BJ (cell line): ENCODE results near the gene BMP10. TPM values are rescaled to one million over a fixed set of nuclear protein-coding genes. Genes with fewer than 3 reads are reported as not detected.

Source experiments
- CTCF ChIA-PET: fragments of 350-600 bp; formaldehyde crosslinking; extraction: SDS; loops from one replicate; lab custom pipeline; 2021; ENCODE audit warnings: antibody characterized with exemption, inconsistent platforms; lab: Yijun Ruan, JAX
- POLR2A ChIA-PET: fragments of 300-600 bp; sonication (Branson Sonifier 250); formaldehyde crosslinking; extraction: SDS; loops from one replicate; lab custom pipeline; 2021; ENCODE audit warnings: antibody characterized with exemption; lab: Charles Lee
- DNase-seq: peaks from one replicate; pipeline ENCODE4 v3.0.0-alpha.2; 2011; ENCODE audit warnings: low read depth
- H3K27me3 ChIP-seq: 2 replicates; pipeline ENCODE4 v1.6.0; 2011; ENCODE audit warnings: low read length; ENCODE audit not compliant: control insufficient read depth, insufficient read depth
- H3K36me3 ChIP-seq: 2 replicates; pipeline ENCODE4 v1.5.1; 2011; ENCODE audit warnings: low read length; ENCODE audit not compliant: control insufficient read depth, insufficient read depth
- H3K4me3 ChIP-seq: 2 replicates; pipeline ENCODE4 v1.5.1; 2011; ENCODE audit warnings: low read depth, mild to moderate bottlenecking, control low read depth, low read length
- polyA plus RNA-seq: library from polyadenylated mRNA; depleted of rRNA; stranded (reverse); fragments of >200 nt; gene quantifications from 2 replicates; pipeline ENCODE4 v1.2.3, GENCODE V29; 2011
- TF ChIP-seq, protein P1 (sequence below): IDR thresholded peaks from 2 replicates; pipeline ENCODE4 v1.5.1; 2011; ENCODE audit warnings: low read depth, mild to moderate bottlenecking, control low read depth, inconsistent platforms, low read length, moderate library complexity; ENCODE audit not compliant: insufficient read depth

Gene BMP10
- polyA plus RNA-seq, 1 experiment: not detected

DNA sequence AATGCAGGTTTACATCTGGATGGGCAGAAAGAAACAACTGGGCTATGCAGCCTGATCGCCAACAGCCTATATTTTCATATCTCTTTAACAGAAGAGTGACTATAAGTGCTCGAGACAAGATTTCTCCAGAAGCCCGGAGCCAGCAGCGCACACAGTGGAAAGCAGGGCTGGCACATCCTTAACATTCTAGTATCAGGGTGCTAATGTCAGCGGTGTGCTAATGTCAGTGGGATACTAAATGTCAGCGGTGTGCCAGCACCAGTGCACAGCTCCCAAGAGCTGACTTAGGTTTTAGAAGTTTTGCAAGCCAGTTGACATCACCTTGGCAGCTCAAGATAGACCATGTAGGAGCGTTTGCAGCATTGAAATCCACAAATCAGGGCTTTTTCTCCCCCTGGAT lies 8.3 kb downstream of the BMP10 start:
- H3K27me3 ChIP-seq: peaks cover 10% of the 10 kb centered on the region
- H3K36me3 ChIP-seq: no peaks in the 10 kb centered on the region
- POLR2A ChIA-PET: no interaction called here
- no peak overlapping the region for H3K4me3 ChIP-seq
- TF ChIP-seq, protein P1, sequence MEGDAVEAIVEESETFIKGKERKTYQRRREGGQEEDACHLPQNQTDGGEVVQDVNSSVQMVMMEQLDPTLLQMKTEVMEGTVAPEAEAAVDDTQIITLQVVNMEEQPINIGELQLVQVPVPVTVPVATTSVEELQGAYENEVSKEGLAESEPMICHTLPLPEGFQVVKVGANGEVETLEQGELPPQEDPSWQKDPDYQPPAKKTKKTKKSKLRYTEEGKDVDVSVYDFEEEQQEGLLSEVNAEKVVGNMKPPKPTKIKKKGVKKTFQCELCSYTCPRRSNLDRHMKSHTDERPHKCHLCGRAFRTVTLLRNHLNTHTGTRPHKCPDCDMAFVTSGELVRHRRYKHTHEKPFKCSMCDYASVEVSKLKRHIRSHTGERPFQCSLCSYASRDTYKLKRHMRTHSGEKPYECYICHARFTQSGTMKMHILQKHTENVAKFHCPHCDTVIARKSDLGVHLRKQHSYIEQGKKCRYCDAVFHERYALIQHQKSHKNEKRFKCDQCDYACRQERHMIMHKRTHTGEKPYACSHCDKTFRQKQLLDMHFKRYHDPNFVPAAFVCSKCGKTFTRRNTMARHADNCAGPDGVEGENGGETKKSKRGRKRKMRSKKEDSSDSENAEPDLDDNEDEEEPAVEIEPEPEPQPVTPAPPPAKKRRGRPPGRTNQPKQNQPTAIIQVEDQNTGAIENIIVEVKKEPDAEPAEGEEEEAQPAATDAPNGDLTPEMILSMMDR: no peak
- DNase-seq: no peak
- CTCF ChIA-PET: interaction anchor here (2.0 kb wide), 1 partner anchor 24 kb away, joined by 6 read pairs; no protein-coding TSS in a partner anchor

DNA sequence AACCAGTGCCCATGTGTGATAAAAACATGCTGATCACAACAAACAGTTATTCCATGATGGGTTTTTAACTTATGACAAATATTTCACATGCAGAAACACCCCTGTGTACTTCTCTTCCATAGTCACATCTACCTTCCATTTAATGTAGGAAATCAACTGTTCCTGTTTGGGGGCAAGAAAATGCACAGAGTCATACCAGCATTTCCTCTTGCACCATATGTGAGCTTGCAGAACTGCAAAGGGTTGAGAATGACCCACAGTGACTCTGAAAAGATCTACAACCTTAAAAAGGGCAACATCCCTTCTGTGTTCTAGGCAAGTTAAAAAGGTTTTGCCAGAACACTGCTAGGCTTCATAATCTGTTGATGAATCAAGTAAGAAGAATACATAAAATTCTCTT lies 9.9 kb downstream of the BMP10 start:
- H3K36me3 ChIP-seq: no peaks in the 10 kb centered on the region
- CTCF ChIA-PET: interaction anchor here (0.7 to 2.0 kb wide), 3 partner anchors 22 to 337 kb away, joined by 3 to 6 read pairs (median 4); no protein-coding TSS in a partner anchor

DNA sequence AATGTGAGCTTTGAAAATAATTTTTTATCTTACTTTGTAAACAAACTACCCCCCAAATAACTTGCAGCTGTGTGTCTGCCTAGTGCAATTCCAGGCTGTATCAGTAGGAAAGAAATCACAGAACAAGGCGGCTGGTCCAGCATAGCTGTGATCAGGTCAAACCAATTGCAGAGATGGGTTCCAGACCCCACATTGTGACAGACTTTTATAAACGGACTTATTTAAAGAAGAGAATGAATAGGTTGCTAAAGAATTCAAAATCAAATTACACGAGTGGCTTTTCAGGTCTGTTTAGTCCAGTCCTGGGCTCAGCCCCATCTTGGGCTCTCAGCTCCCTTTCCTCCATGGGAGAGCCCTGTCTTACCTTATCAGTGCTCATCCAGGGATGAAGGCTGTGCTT lies 11.1 kb downstream of the BMP10 start:
- ChIA-PET POLR2A (no interaction called here), CTCF (interaction anchor here (0.9 kb wide), 1 partner anchor 21 kb away, joined by 4 read pairs; no protein-coding TSS in a partner anchor)
- Histone ChIP-seq H3K4me3 (no peak overlapping the region), H3K36me3 (no peaks in the 10 kb centered on the region), H3K27me3 (peaks cover 13% of the 10 kb centered on the region)
- TF ChIP-seq, protein P1: no peak
- DNase-seq: no peak

More for the DNA sequence above, 9.9 kb downstream of the BMP10 start:
- Histone ChIP-seq H3K4me3 (no peak overlapping the region), H3K27me3 (peaks cover 13% of the 10 kb centered on the region)
- POLR2A ChIA-PET: no interaction called here
- DNase-seq: no peak
- TF ChIP-seq, protein P1: no peak

DNA sequence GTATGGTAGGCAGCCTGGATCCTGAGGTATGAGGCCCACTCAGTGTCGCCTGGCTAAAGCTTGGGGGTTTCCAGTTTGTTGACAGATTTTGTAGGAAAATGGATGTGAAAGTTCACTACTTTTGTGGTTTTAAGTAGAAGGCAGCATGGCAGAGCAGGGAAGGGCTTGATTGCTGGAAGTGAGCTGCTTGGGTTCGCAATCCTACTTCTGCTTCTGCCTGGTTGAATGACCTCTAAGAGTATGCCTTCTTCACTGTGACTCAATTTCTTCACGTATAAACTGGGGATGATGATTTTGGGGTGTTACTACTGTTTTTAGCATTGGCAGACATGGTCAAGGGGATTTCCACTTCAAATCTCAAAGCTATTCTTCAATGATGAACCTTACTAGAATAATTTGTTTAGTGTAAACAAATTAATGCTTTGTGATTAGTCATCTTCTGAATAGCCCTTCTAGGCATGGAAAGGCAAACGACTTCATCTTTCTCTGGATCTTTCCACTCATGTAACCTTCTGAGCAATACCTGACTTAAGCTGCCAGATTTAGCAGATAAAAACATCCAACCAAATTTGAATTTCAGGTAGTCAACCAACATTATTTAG lies 13.2 kb downstream of the BMP10 start:
- DNase-seq: no peak
- CTCF ChIA-PET: interaction anchor here (1.0 to 1.2 kb wide), 3 partner anchors 19 to 106 kb away, joined by 3 read pairs; no protein-coding TSS in a partner anchor
- POLR2A ChIA-PET: no interaction called here

DNA sequence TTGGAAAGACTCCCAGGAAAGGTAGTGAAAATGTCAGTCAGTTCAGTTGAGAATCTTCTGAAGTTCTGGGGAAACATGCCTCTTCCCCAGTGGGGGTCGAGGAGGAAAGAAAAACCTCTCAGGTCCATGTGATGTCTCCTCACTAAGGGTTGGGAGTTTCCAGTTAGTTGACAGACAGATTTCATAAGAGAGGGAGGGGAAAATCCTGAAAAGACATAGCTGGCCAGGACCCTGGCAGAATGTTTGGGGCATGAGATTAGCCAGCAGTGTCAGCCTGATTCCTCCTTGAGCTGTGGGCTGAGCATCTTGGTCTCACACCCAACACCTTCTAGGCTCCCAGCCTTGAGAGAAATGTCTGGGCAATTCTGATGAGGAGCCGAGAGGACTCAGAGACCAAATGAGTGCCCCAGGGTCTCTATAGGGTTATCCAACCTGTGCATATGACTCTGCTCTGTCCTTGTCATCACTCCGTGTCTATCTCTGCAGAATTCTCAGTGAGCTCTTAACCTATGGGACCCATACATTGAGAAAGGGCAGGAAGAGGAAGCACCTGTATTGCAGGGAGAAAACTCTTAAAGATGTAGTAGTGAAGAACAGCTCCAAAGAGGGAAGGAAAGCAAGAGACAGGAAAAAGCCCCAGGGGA lies 13.9 kb downstream of the BMP10 start:
- no peak for DNase-seq
- ChIA-PET POLR2A (no interaction called here), CTCF (interaction anchor here (1.0 to 1.2 kb wide), 2 partner anchors 53 to 105 kb away, joined by 3 read pairs; no protein-coding TSS in a partner anchor)
- Histone ChIP-seq H3K4me3 (no peak overlapping the region), H3K36me3 (no peaks in the 10 kb centered on the region), H3K27me3 (peaks cover 11% of the 10 kb centered on the region)
- TF ChIP-seq, protein P1: no peak

More for the DNA sequence above, 13.2 kb downstream of the BMP10 start:
- Histone ChIP-seq H3K36me3 (no peaks in the 10 kb centered on the region), H3K4me3 (no peak overlapping the region), H3K27me3 (peaks cover 11% of the 10 kb centered on the region)
- TF ChIP-seq, protein P1: no peak
